ENCODE data around the gene CCAR1.
"Not testable (repeated sequence)": the region's sequence is repeated elsewhere in the genome, so short reads cannot be mapped to it uniquely, and the experiment has no call there.

Gene CCAR1

GRCh38 chr10:68734349-68734748 is 13.3 kb downstream of the CCAR1 start:
- H3K9me3 Mint-ChIP-seq = no peaks in the 10 kb centered on the region
- peaks cover 62% of the 10 kb centered on the region for H3K36me3 Mint-ChIP-seq (ENCODE audit: low read depth)
- DNase-seq (ENCODE audit: low spot score) = no peak
- H3K27ac Mint-ChIP-seq = no peak overlapping the region
- H3K4me3 Mint-ChIP-seq = no peak overlapping the region
- H3K4me1 Mint-ChIP-seq (ENCODE audit: low read depth) = peaks cover 5% of the 10 kb centered on the region
- no peaks in the 10 kb centered on the region for H3K27me3 Mint-ChIP-seq (ENCODE audit: low read depth)

- H3K27me3 Mint-ChIP-seq (ENCODE audit: low read depth) = no peaks in the 10 kb centered on the region
- no peak for DNase-seq (ENCODE audit: low spot score)
- no peaks in the 10 kb centered on the region for H3K9me3 Mint-ChIP-seq
- H3K36me3 Mint-ChIP-seq (ENCODE audit: low read depth) = peaks cover 63% of the 10 kb centered on the region
- H3K4me3 Mint-ChIP-seq = no peak overlapping the region
- H3K4me1 Mint-ChIP-seq (ENCODE audit: low read depth) = peaks cover 7% of the 10 kb centered on the region
- no peak overlapping the region for H3K27ac Mint-ChIP-seq
Measured at GRCh38 chr10:68735119-68735518, 14.1 kb downstream of the CCAR1 start.

GRCh38 chr10:68735739-68736138 is 14.7 kb downstream of the CCAR1 start:
- peaks cover 62% of the 10 kb centered on the region for H3K36me3 Mint-ChIP-seq (ENCODE audit: low read depth)
- H3K4me1 Mint-ChIP-seq (ENCODE audit: low read depth); H3K4me3 Mint-ChIP-seq; H3K27me3 Mint-ChIP-seq (ENCODE audit: low read depth); DNase-seq (ENCODE audit: low spot score); H3K9me3 Mint-ChIP-seq; H3K27ac Mint-ChIP-seq: not testable (repeated sequence)

- H3K27ac Mint-ChIP-seq; H3K9me3 Mint-ChIP-seq; H3K4me1 Mint-ChIP-seq (ENCODE audit: low read depth); DNase-seq (ENCODE audit: low spot score); H3K4me3 Mint-ChIP-seq; H3K27me3 Mint-ChIP-seq (ENCODE audit: low read depth): not testable (repeated sequence)
- peaks cover 49% of the 10 kb centered on the region for H3K36me3 Mint-ChIP-seq (ENCODE audit: low read depth)
Measured at GRCh38 chr10:68740676-68741075, 19.6 kb downstream of the CCAR1 start.

GRCh38 chr10:68742397-68742796 is 21.4 kb downstream of the CCAR1 start:
- Mint-ChIP-seq H3K36me3 (ENCODE audit: low read depth) (peaks cover 42% of the 10 kb centered on the region), H3K9me3 (no peaks in the 10 kb centered on the region), H3K27ac (no peak overlapping the region), H3K27me3 (ENCODE audit: low read depth) (no peaks in the 10 kb centered on the region), H3K4me1 (ENCODE audit: low read depth) (peaks cover 4% of the 10 kb centered on the region), H3K4me3 (no peak overlapping the region)
- no peak for DNase-seq (ENCODE audit: low spot score)

- DNase-seq (ENCODE audit: low spot score) = no peak
- Mint-ChIP-seq H3K27ac (no peak overlapping the region), H3K27me3 (ENCODE audit: low read depth) (no peaks in the 10 kb centered on the region), H3K4me3 (no peak overlapping the region), H3K36me3 (ENCODE audit: low read depth) (peaks cover 60% of the 10 kb centered on the region), H3K4me1 (ENCODE audit: low read depth) (peaks cover 1% of the 10 kb centered on the region), H3K9me3 (no peaks in the 10 kb centered on the region)
Measured at GRCh38 chr10:68752711-68753350, 31.8 kb downstream of the CCAR1 start.

GRCh38 chr10:68756246-68756645 is 35.2 kb downstream of the CCAR1 start:
- DNase-seq (ENCODE audit: low spot score) = no peak
- peaks cover 1% of the 10 kb centered on the region for H3K4me1 Mint-ChIP-seq (ENCODE audit: low read depth)
- H3K9me3 Mint-ChIP-seq = no peaks in the 10 kb centered on the region
- no peak overlapping the region for H3K27ac Mint-ChIP-seq
- H3K4me3 Mint-ChIP-seq = no peak overlapping the region
- no peaks in the 10 kb centered on the region for H3K27me3 Mint-ChIP-seq (ENCODE audit: low read depth)
- peaks cover 59% of the 10 kb centered on the region for H3K36me3 Mint-ChIP-seq (ENCODE audit: low read depth)

- Mint-ChIP-seq H3K36me3 (ENCODE audit: low read depth) (peaks cover 60% of the 10 kb centered on the region), H3K4me1 (ENCODE audit: low read depth) (peaks cover 1% of the 10 kb centered on the region)
Measured at GRCh38 chr10:68756766-68757165, 35.7 kb downstream of the CCAR1 start.

GRCh38 chr10:68759223-68759863 is 38.3 kb downstream of the CCAR1 start:
- DNase-seq (ENCODE audit: low spot score) = no peak
- Mint-ChIP-seq H3K9me3 (no peaks in the 10 kb centered on the region), H3K27ac (no peak overlapping the region), H3K36me3 (ENCODE audit: low read depth) (peaks cover 48% of the 10 kb centered on the region), H3K4me3 (no peak overlapping the region), H3K4me1 (ENCODE audit: low read depth) (peaks cover 3% of the 10 kb centered on the region), H3K27me3 (ENCODE audit: low read depth) (no peaks in the 10 kb centered on the region)

More at GRCh38 chr10:68756766-68757165, 35.7 kb downstream of the CCAR1 start:
- H3K9me3 Mint-ChIP-seq = no peaks in the 10 kb centered on the region
- DNase-seq (ENCODE audit: low spot score) = no peak
- no peak overlapping the region for H3K27ac Mint-ChIP-seq
- no peak overlapping the region for H3K4me3 Mint-ChIP-seq
- H3K27me3 Mint-ChIP-seq (ENCODE audit: low read depth) = no peaks in the 10 kb centered on the region

- H3K9me3 Mint-ChIP-seq = no peaks in the 10 kb centered on the region
- no peak overlapping the region for H3K4me3 Mint-ChIP-seq
- DNase-seq (ENCODE audit: low spot score) = no peak
- H3K27me3 Mint-ChIP-seq (ENCODE audit: low read depth) = no peaks in the 10 kb centered on the region
- no peak overlapping the region for H3K27ac Mint-ChIP-seq
- peaks cover 50% of the 10 kb centered on the region for H3K36me3 Mint-ChIP-seq (ENCODE audit: low read depth)
- peaks cover 4% of the 10 kb centered on the region for H3K4me1 Mint-ChIP-seq (ENCODE audit: low read depth)
Measured at GRCh38 chr10:68759967-68760366, 38.9 kb downstream of the CCAR1 start.

- not testable (repeated sequence) for H3K27me3 Mint-ChIP-seq (ENCODE audit: low read depth); H3K27ac Mint-ChIP-seq; H3K4me1 Mint-ChIP-seq (ENCODE audit: low read depth); H3K4me3 Mint-ChIP-seq; H3K9me3 Mint-ChIP-seq; DNase-seq (ENCODE audit: low spot score)
- H3K36me3 Mint-ChIP-seq (ENCODE audit: low read depth) = peaks cover 37% of the 10 kb centered on the region
Measured at GRCh38 chr10:68767407-68767806, 46.4 kb downstream of the CCAR1 start.

GRCh38 chr10:68781613-68782574 is 60.9 kb downstream of the CCAR1 start:
- Mint-ChIP-seq H3K4me3 (no peak overlapping the region), H3K27ac (no peak overlapping the region), H3K27me3 (ENCODE audit: low read depth) (no peaks in the 10 kb centered on the region), H3K9me3 (no peaks in the 10 kb centered on the region), H3K4me1 (ENCODE audit: low read depth) (no peaks in the 10 kb centered on the region), H3K36me3 (ENCODE audit: low read depth) (peaks cover 48% of the 10 kb centered on the region)
- no peak for DNase-seq (ENCODE audit: low spot score)

- Mint-ChIP-seq H3K27ac (no peak overlapping the region), H3K27me3 (ENCODE audit: low read depth) (no peaks in the 10 kb centered on the region), H3K36me3 (ENCODE audit: low read depth) (peaks cover 48% of the 10 kb centered on the region), H3K9me3 (no peaks in the 10 kb centered on the region), H3K4me1 (ENCODE audit: low read depth) (no peaks in the 10 kb centered on the region), H3K4me3 (no peak overlapping the region)
- DNase-seq (ENCODE audit: low spot score) = no peak
Measured at GRCh38 chr10:68784476-68784875, 63.4 kb downstream of the CCAR1 start.

- Mint-ChIP-seq H3K9me3 (no peaks in the 10 kb centered on the region), H3K4me1 (ENCODE audit: low read depth) (no peaks in the 10 kb centered on the region), H3K27ac (no peak overlapping the region), H3K36me3 (ENCODE audit: low read depth) (peaks cover 40% of the 10 kb centered on the region), H3K4me3 (no peak overlapping the region), H3K27me3 (ENCODE audit: low read depth) (no peaks in the 10 kb centered on the region)
- no peak for DNase-seq (ENCODE audit: low spot score)
Measured at GRCh38 chr10:68787813-68788212, 66.8 kb downstream of the CCAR1 start.

All from T-helper 2 cell treated with Interferon-gamma antibody and Interleukin-4, amounts not matched to agents 5 μg/mL and 100 μg/mL, for 36 hours (primary cell).